ENCODE measurements around the gene C11orf24. TPM values are rescaled to one million over a fixed set of nuclear protein-coding genes. Genes with fewer than 3 reads are reported as not detected.

The C11orf24 gene
- total and polyA plus RNA-seq, 2 of the 8 experiments (the other 6 are each of a cell fraction or from before 2014, with no cell fraction given), result 45.4 to 51.7 TPM

DNA sequence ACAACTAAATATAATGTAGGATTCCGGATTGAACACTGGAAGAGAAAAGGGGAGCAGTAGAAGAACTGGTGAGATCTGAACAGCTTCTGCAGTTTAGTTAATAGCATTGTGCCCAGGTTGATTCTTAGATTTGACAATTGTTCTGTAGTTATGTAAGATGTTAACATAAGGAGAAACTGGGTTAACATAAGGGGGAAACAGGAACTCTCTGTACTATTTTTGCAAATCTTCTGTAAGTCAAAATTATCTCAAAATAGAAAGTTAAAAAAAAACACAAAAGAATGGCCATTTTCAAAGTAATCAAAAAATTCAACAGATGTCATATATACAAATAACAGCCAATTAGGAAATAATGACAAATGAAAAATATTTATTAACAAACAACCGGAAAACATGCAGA is 21.9 kb upstream of the C11orf24 start (continued):
- TF ChIP-seq TBP (IDR thresholded peaks at IDR 0.05; ENCODE audit: low read depth, low read length), result no peak
- TF ChIP-seq EP300 (IDR thresholded peaks at IDR 0.05; ENCODE audit: borderline replicate concordance in 1 of 2, low read depth in 2 of 2, low read length in 2 of 2), result no peak
- TF ChIP-seq GABPA (IDR thresholded peaks at IDR 0.05; ENCODE audit: borderline replicate concordance, insufficient read depth, low read length), result no peak
- no peak for TF ChIP-seq ZNF274 (IDR thresholded peaks at IDR 0.05; ENCODE audit: borderline replicate concordance, extremely low read depth, low read length)
- TF ChIP-seq TEAD4 (IDR thresholded peaks at IDR 0.05; ENCODE audit: low read depth, low read length), result no peak
- TF ChIP-seq MAFK (IDR thresholded peaks at IDR 0.05; ENCODE audit: low read depth, low read length), result no peak
- TF ChIP-seq, protein P1, sequence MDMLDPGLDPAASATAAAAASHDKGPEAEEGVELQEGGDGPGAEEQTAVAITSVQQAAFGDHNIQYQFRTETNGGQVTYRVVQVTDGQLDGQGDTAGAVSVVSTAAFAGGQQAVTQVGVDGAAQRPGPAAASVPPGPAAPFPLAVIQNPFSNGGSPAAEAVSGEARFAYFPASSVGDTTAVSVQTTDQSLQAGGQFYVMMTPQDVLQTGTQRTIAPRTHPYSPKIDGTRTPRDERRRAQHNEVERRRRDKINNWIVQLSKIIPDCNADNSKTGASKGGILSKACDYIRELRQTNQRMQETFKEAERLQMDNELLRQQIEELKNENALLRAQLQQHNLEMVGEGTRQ (IDR thresholded peaks at IDR 0.05; ENCODE audit: low read length), result no peak
